Omental fat pad (tissue), 4 donors: ENCODE results near the gene NAALADL2. TPM values are rescaled to one million over a fixed set of nuclear protein-coding genes. Genes with fewer than 3 reads are reported as not detected.

Source experiments
- ATAC-seq: fragments of 150-250 bp; one replicate; pipeline ENCODE4 v1.9.1; 2016; ENCODE audit warnings: mild to moderate bottlenecking, moderate library complexity; ENCODE audit not compliant: low FRiP score
- DNase-seq: peaks from one replicate; pipeline ENCODE4 v3.0.0-alpha.2; 2019; ENCODE audit warnings: low spot score
- CTCF ChIP-seq, 3 donors: fragments of 450-650 bp; IDR thresholded peaks; one replicate each; pipeline ENCODE4 v1.5.1; 2016 to 2017; ENCODE audit warnings: antibody characterized with exemption in 3 of 3, mild to moderate bottlenecking in 3 of 3, moderate library complexity in 2 of 3
- total RNA-seq, 4 donors: library from RNA; depleted of rRNA; stranded (reverse); fragments of >200 nt; gene quantifications; one replicate each; pipeline ENCODE4 v1.1.0, GENCODE V29; 2016

The NAALADL2 gene
- total RNA-seq, 4 donors from 2014 or later = 6.5 to 15.1 (median 8.0) TPM

GRCh38 chr3:174931473-174932353 lies 72.6 kb downstream of the NAALADL2 start:
- ATAC-seq = no peak
- DNase-seq = no peak
- no peak for TF ChIP-seq CTCF (IDR thresholded peaks at IDR 0.05)

- ATAC-seq (no peak), DNase-seq (no peak)
- no peak for TF ChIP-seq CTCF (IDR thresholded peaks at IDR 0.05)
Observed at GRCh38 chr3:174936590-174936989, 77.5 kb downstream of the NAALADL2 start.

- TF ChIP-seq CTCF (IDR thresholded peaks at IDR 0.05) = no peak
- no peak for DNase-seq
- no peak for ATAC-seq
Observed at GRCh38 chr3:174937478-174937877, 78.3 kb downstream of the NAALADL2 start.

GRCh38 chr3:174938102-174938501 lies 79.0 kb downstream of the NAALADL2 start:
- no peak for DNase-seq
- ATAC-seq = no peak
- TF ChIP-seq CTCF (IDR thresholded peaks at IDR 0.05) = no peak

- no peak for TF ChIP-seq CTCF (IDR thresholded peaks at IDR 0.05)
- DNase-seq (no peak), ATAC-seq (no peak)
Observed at GRCh38 chr3:174940151-174940550, 81.0 kb downstream of the NAALADL2 start.

GRCh38 chr3:174945276-174945675 lies 86.1 kb downstream of the NAALADL2 start:
- TF ChIP-seq CTCF (IDR thresholded peaks at IDR 0.05) = no peak
- DNase-seq (no peak), ATAC-seq (no peak)

GRCh38 chr3:174945951-174946350 lies 86.8 kb downstream of the NAALADL2 start:
- TF ChIP-seq CTCF (IDR thresholded peaks at IDR 0.05) = no peak
- ATAC-seq (no peak), DNase-seq (no peak)
